ENCODE data around the gene LRRIQ4. TPM values are rescaled to one million over a fixed set of nuclear protein-coding genes. Genes with fewer than 3 reads are reported as not detected.

Gene LRRIQ4
- total RNA-seq, 1 experiment from 2014 or later: 0.22 TPM

GRCh38 chr3:169772897-169773816 lies 39.5 kb upstream of the LRRIQ4 start, which contains the start of gene MYNN:
Gene MYNN, plus strand, starts transcription at chr3:169773396. Its CDS starts 900 bp downstream, at chr3:169774296.
- H3K27ac ChIP-seq (ENCODE audit: low read length): peak within 1 kb of the TSS; percentile 98
- H2AFZ ChIP-seq (ENCODE audit: low read length): peak within 1 kb of the TSS; percentile 52; the same call in 1 of the 2 replicates
- H3K9me2 ChIP-seq (replicated peaks; ENCODE audit: insufficient read depth, low read length): no peaks in the 10 kb centered on the region
- H3K36me3 ChIP-seq (ENCODE audit: insufficient read depth, low read length): peaks cover 34% of the 10 kb centered on the region
- no peaks in the 10 kb centered on the region for H3K9me3 ChIP-seq (ENCODE audit: low read length)
- DNase-seq: peak; percentile 96
- H4K20me1 ChIP-seq (ENCODE audit: insufficient read depth, low read depth, low read length): no peaks in the 10 kb centered on the region
- peaks cover 35% of the 10 kb centered on the region for H3K4me1 ChIP-seq (ENCODE audit: low read length)
- H3K9ac ChIP-seq (ENCODE audit: low read length): peak within 1 kb of the TSS; percentile 97
- peak within 1 kb of the TSS; percentile 99 for H3K4me2 ChIP-seq (ENCODE audit: low read depth, low read length, poor library complexity, severe bottlenecking)
- no peaks in the 10 kb centered on the region for H3K27me3 ChIP-seq (ENCODE audit: low read length)
- H3K4me3 ChIP-seq (ENCODE audit: low read length): peak within 1 kb of the TSS; percentile 97
- H3K79me2 ChIP-seq (ENCODE audit: low read length): peaks cover 48% of the 10 kb centered on the region

GRCh38 chr3:169774186-169774585 lies 38.5 kb upstream of the LRRIQ4 start:
- Histone ChIP-seq H3K79me2 (ENCODE audit: low read length) (peaks cover 58% of the 10 kb centered on the region), H3K27me3 (ENCODE audit: low read length) (no peaks in the 10 kb centered on the region), H2AFZ (ENCODE audit: low read length) (no peak overlapping the region), H3K9me2 (replicated peaks; ENCODE audit: insufficient read depth, low read length) (no peaks in the 10 kb centered on the region), H3K4me3 (ENCODE audit: low read length) (peak overlapping the region; percentile 97), H3K9me3 (ENCODE audit: low read length) (no peaks in the 10 kb centered on the region), H3K36me3 (ENCODE audit: insufficient read depth, low read length) (peaks cover 43% of the 10 kb centered on the region), H3K27ac (ENCODE audit: low read length) (no peak overlapping the region), H3K4me2 (ENCODE audit: low read depth, low read length, poor library complexity, severe bottlenecking) (peak overlapping the region; percentile 99), H3K9ac (ENCODE audit: low read length) (peak overlapping the region; percentile 97), H3K4me1 (ENCODE audit: low read length) (peaks cover 35% of the 10 kb centered on the region), H4K20me1 (ENCODE audit: insufficient read depth, low read depth, low read length) (no peaks in the 10 kb centered on the region)
- no peak for DNase-seq

GRCh38 chr3:169777822-169778221 lies 34.8 kb upstream of the LRRIQ4 start:
- Histone ChIP-seq H3K9ac (ENCODE audit: low read length) (no peak overlapping the region), H3K4me3 (ENCODE audit: low read length) (no peak overlapping the region), H3K4me2 (ENCODE audit: low read depth, low read length, poor library complexity, severe bottlenecking) (no peak overlapping the region), H3K27ac (ENCODE audit: low read length) (no peak overlapping the region), H3K9me3 (ENCODE audit: low read length) (no peaks in the 10 kb centered on the region), H3K36me3 (ENCODE audit: insufficient read depth, low read length) (peaks cover 75% of the 10 kb centered on the region), H3K27me3 (ENCODE audit: low read length) (no peaks in the 10 kb centered on the region), H3K9me2 (replicated peaks; ENCODE audit: insufficient read depth, low read length) (no peaks in the 10 kb centered on the region), H2AFZ (ENCODE audit: low read length) (no peak overlapping the region), H3K79me2 (ENCODE audit: low read length) (peaks cover 78% of the 10 kb centered on the region), H3K4me1 (ENCODE audit: low read length) (peaks cover 26% of the 10 kb centered on the region), H4K20me1 (ENCODE audit: insufficient read depth, low read depth, low read length) (no peaks in the 10 kb centered on the region)
- DNase-seq: no peak

GRCh38 chr3:169780742-169781141 lies 31.9 kb upstream of the LRRIQ4 start:
- Histone ChIP-seq H3K4me1 (ENCODE audit: low read length) (peaks cover 7% of the 10 kb centered on the region), H3K9ac (ENCODE audit: low read length) (no peak overlapping the region), H3K9me3 (ENCODE audit: low read length) (no peaks in the 10 kb centered on the region), H3K4me3 (ENCODE audit: low read length) (no peak overlapping the region), H3K27me3 (ENCODE audit: low read length) (no peaks in the 10 kb centered on the region), H4K20me1 (ENCODE audit: insufficient read depth, low read depth, low read length) (no peaks in the 10 kb centered on the region), H3K79me2 (ENCODE audit: low read length) (peaks cover 53% of the 10 kb centered on the region), H3K27ac (ENCODE audit: low read length) (no peak overlapping the region), H3K4me2 (ENCODE audit: low read depth, low read length, poor library complexity, severe bottlenecking) (no peak overlapping the region), H3K9me2 (replicated peaks; ENCODE audit: insufficient read depth, low read length) (no peaks in the 10 kb centered on the region), H3K36me3 (ENCODE audit: insufficient read depth, low read length) (peaks cover 86% of the 10 kb centered on the region), H2AFZ (ENCODE audit: low read length) (no peak overlapping the region)
- no peak for DNase-seq

GRCh38 chr3:169781209-169781855 lies 31.3 kb upstream of the LRRIQ4 start:
- no peaks in the 10 kb centered on the region for H3K27me3 ChIP-seq (ENCODE audit: low read length)
- no peaks in the 10 kb centered on the region for H3K9me3 ChIP-seq (ENCODE audit: low read length)
- H3K4me3 ChIP-seq (ENCODE audit: low read length): no peak overlapping the region
- DNase-seq: no peak
- H3K9me2 ChIP-seq (replicated peaks; ENCODE audit: insufficient read depth, low read length): no peaks in the 10 kb centered on the region
- no peak overlapping the region for H3K4me2 ChIP-seq (ENCODE audit: low read depth, low read length, poor library complexity, severe bottlenecking)
- H3K27ac ChIP-seq (ENCODE audit: low read length): no peak overlapping the region
- H3K9ac ChIP-seq (ENCODE audit: low read length): no peak overlapping the region
- H3K36me3 ChIP-seq (ENCODE audit: insufficient read depth, low read length): peaks cover 86% of the 10 kb centered on the region
- H3K79me2 ChIP-seq (ENCODE audit: low read length): peaks cover 47% of the 10 kb centered on the region
- no peaks in the 10 kb centered on the region for H4K20me1 ChIP-seq (ENCODE audit: insufficient read depth, low read depth, low read length)
- peaks cover under 1% of the 10 kb centered on the region for H3K4me1 ChIP-seq (ENCODE audit: low read length)
- no peak overlapping the region for H2AFZ ChIP-seq (ENCODE audit: low read length)

GRCh38 chr3:169787120-169787519 lies 25.6 kb upstream of the LRRIQ4 start:
- Histone ChIP-seq H3K9me2 (replicated peaks; ENCODE audit: insufficient read depth, low read length) (no peaks in the 10 kb centered on the region), H3K9me3 (ENCODE audit: low read length) (no peaks in the 10 kb centered on the region), H3K4me2 (ENCODE audit: low read depth, low read length, poor library complexity, severe bottlenecking) (no peak overlapping the region), H3K79me2 (ENCODE audit: low read length) (peaks cover 4% of the 10 kb centered on the region), H3K9ac (ENCODE audit: low read length) (no peak overlapping the region), H2AFZ (ENCODE audit: low read length) (no peak overlapping the region), H3K36me3 (ENCODE audit: insufficient read depth, low read length) (peaks cover 68% of the 10 kb centered on the region), H4K20me1 (ENCODE audit: insufficient read depth, low read depth, low read length) (no peaks in the 10 kb centered on the region), H3K27me3 (ENCODE audit: low read length) (no peaks in the 10 kb centered on the region), H3K4me1 (ENCODE audit: low read length) (no peaks in the 10 kb centered on the region), H3K4me3 (ENCODE audit: low read length) (no peak overlapping the region), H3K27ac (ENCODE audit: low read length) (no peak overlapping the region)
- DNase-seq: no peak

- H3K9ac ChIP-seq (ENCODE audit: low read length): no peak overlapping the region
- no peaks in the 10 kb centered on the region for H3K27me3 ChIP-seq (ENCODE audit: low read length)
- peaks cover 4% of the 10 kb centered on the region for H3K79me2 ChIP-seq (ENCODE audit: low read length)
- no peak overlapping the region for H3K4me3 ChIP-seq (ENCODE audit: low read length)
- H3K27ac ChIP-seq (ENCODE audit: low read length): no peak overlapping the region
- DNase-seq: no peak
- H3K4me1 ChIP-seq (ENCODE audit: low read length): no peaks in the 10 kb centered on the region
- H3K9me3 ChIP-seq (ENCODE audit: low read length): no peaks in the 10 kb centered on the region
- H3K4me2 ChIP-seq (ENCODE audit: low read depth, low read length, poor library complexity, severe bottlenecking): no peak overlapping the region
- H2AFZ ChIP-seq (ENCODE audit: low read length): no peak overlapping the region
- no peaks in the 10 kb centered on the region for H4K20me1 ChIP-seq (ENCODE audit: insufficient read depth, low read depth, low read length)
- peaks cover 68% of the 10 kb centered on the region for H3K36me3 ChIP-seq (ENCODE audit: insufficient read depth, low read length)
- H3K9me2 ChIP-seq (replicated peaks; ENCODE audit: insufficient read depth, low read length): no peaks in the 10 kb centered on the region
Observed at GRCh38 chr3:169787791-169788190, 24.9 kb upstream of the LRRIQ4 start.

- DNase-seq: no peak
- H4K20me1 ChIP-seq (ENCODE audit: insufficient read depth, low read depth, low read length): no peaks in the 10 kb centered on the region
- H3K4me3 ChIP-seq (ENCODE audit: low read length): no peak overlapping the region
- no peak overlapping the region for H3K4me2 ChIP-seq (ENCODE audit: low read depth, low read length, poor library complexity, severe bottlenecking)
- peaks cover 47% of the 10 kb centered on the region for H3K36me3 ChIP-seq (ENCODE audit: insufficient read depth, low read length)
- no peak overlapping the region for H2AFZ ChIP-seq (ENCODE audit: low read length)
- H3K4me1 ChIP-seq (ENCODE audit: low read length): no peaks in the 10 kb centered on the region
- H3K27me3 ChIP-seq (ENCODE audit: low read length): no peaks in the 10 kb centered on the region
- no peaks in the 10 kb centered on the region for H3K9me3 ChIP-seq (ENCODE audit: low read length)
- no peak overlapping the region for H3K27ac ChIP-seq (ENCODE audit: low read length)
- H3K9ac ChIP-seq (ENCODE audit: low read length): no peak overlapping the region
- H3K9me2 ChIP-seq (replicated peaks; ENCODE audit: insufficient read depth, low read length): no peaks in the 10 kb centered on the region
- peaks cover 4% of the 10 kb centered on the region for H3K79me2 ChIP-seq (ENCODE audit: low read length)
Observed at GRCh38 chr3:169790219-169790618, 22.5 kb upstream of the LRRIQ4 start.

Data from Karpas-422 (cell line).